Astrocyte of the cerebellum (primary cell): ENCODE data around the gene ITM2C.

Experiments used
- DNase-seq: peaks from one replicate; pipeline ENCODE4 v3.0.0-alpha.2; 2011; ENCODE audit warnings: low read depth
- H3K4me3 ChIP-seq: 2 replicates; pipeline ENCODE4 v1.5.1; 2011; ENCODE audit warnings: mild to moderate bottlenecking, low read depth, low read length, moderate library complexity
- CTCF ChIP-seq: IDR thresholded peaks from 2 replicates; pipeline ENCODE4 v1.5.1; 2012; ENCODE audit warnings: low read length, low read depth, moderate library complexity, mild to moderate bottlenecking; ENCODE audit errors: missing control alignments
- in situ Hi-C: cut with HindIII; loops from 2 replicates; pipeline ENCODE4 v1.10.0; 2017; ENCODE audit warnings: low sequenced_read_pairs

ITM2C gene

GRCh38 chr2:230872151-230872967 is 7.6 kb downstream of the ITM2C start:
- no peak for TF ChIP-seq CTCF
- in situ Hi-C loops, result no loop called here
- H3K4me3 ChIP-seq, result no peak overlapping the region
- DNase-seq, result no peak

- TF ChIP-seq CTCF, result no peak
- in situ Hi-C loops, result no loop called here
- no peak overlapping the region for H3K4me3 ChIP-seq
- no peak for DNase-seq
Measured at GRCh38 chr2:230872968-230873660, 8.4 kb downstream of the ITM2C start.

DNA sequence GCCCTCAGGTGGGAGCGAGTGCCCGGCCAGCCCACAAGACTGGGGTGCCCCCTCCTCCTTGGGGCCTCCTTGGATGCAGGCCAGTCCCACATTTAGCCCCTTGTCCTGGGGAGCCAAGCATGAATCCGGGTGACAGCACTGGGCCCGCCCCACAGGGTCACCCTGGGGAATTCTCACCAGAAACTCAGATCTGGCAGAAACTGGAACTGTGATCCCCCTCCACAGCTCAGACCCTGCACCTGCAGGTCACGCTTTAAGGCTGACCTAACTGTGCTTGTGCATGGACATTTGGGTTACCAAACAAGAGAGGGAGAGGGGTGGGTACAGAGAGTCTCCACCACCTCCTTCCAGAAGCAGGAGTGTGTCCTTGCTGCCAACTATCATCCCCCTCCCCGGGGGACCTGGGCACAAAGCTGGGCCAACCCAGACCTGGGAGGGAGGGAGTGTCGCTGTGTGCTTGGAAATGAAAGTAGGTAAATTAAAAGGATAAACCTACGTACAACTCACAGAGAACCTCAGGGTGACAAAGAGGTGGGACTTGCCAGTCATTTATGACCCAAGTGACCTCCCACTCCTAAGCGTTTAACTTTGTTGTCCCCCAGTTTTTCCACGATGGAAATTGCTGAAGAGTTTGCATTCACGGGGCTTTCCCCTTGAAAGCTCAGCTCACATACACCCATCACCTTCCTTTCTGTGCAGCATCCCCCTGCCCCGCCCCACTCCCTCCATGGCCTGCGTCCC is 9.1 kb downstream of the ITM2C start:
- TF ChIP-seq CTCF, result no peak
- no peak overlapping the region for H3K4me3 ChIP-seq
- in situ Hi-C loops, result no loop called here
- DNase-seq, result no peak

GRCh38 chr2:230874456-230874855 is 9.7 kb downstream of the ITM2C start:
- in situ Hi-C loops, result no loop called here

DNA sequence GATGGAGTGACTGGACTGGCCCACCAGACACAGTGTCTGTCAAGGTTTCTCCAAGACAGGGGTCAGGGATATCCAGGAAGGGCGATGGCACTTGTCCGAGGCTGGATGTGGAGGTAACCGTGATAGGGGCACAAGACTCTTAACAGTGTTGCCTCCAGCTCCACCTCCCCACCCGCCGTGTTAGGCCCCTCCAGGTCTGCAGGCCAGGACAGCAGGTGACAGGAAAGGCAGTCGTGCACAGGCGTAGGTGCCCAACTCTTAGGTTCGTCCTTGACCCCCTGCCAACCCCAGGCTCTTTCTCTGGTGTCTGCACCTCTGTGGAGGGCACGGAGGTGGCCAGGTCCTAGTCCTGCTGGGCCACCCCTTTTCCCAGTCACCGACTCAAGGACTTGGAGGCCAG is 10.1 kb downstream of the ITM2C start:
- in situ Hi-C loops, result loop anchor here (5.0 kb wide), 1 partner anchor 42 kb away; no protein-coding TSS in a partner anchor
- no peak for TF ChIP-seq CTCF
- no peak for DNase-seq
- no peak overlapping the region for H3K4me3 ChIP-seq

More at GRCh38 chr2:230874456-230874855, 9.7 kb downstream of the ITM2C start:
- H3K4me3 ChIP-seq, result no peak overlapping the region
- DNase-seq, result no peak
- no peak for TF ChIP-seq CTCF
